Measurements from ENCODE around the gene VAPB. TPM values are rescaled to one million over a fixed set of nuclear protein-coding genes. Genes with fewer than 3 reads are reported as not detected.

VAPB gene
- total RNA-seq, 1 experiment from 2014 or later = 51.1 TPM

- TF ChIP-seq FOSL1 (IDR thresholded peaks at IDR 0.05; ENCODE audit: low read depth) (peak; percentile 14; the same call in 1 of the 2 replicates), JUND (IDR thresholded peaks at IDR 0.05) (peak; percentile 31; the same call in 1 of the 2 replicates), SRF (IDR thresholded peaks at IDR 0.05; ENCODE audit: low read depth) (no peak), ZFX (IDR thresholded peaks at IDR 0.05) (no peak), TCF7L2 (IDR thresholded peaks at IDR 0.05; ENCODE audit: borderline replicate concordance, extremely low read depth, insufficient read depth, insufficient read length) (no peak), ZNF274 (IDR thresholded peaks at IDR 0.05; ENCODE audit: low read depth, low read length) (no peak)
- Histone ChIP-seq H3K79me2 (ENCODE audit: insufficient read depth, low read length) (no peaks in the 10 kb centered on the region), H3K4me1 (ENCODE audit: control insufficient read depth in 1 of 2, insufficient read depth in 2 of 2, low read length in 2 of 2) (peaks cover 0 to 11% of the 10 kb centered on the region in 2 experiments; a peak in 2 of 4 replicates), H3K27ac (ENCODE audit: low read depth, low read length) (no peak overlapping the region), H3K9ac (ENCODE audit: low read length) (no peak overlapping the region), H2AFZ (ENCODE audit: low read depth, low read length, poor library complexity, severe bottlenecking) (no peak overlapping the region), H3K9me2 (ENCODE audit: insufficient read depth) (no peaks in the 10 kb centered on the region), H4K20me1 (ENCODE audit: insufficient read depth) (no peaks in the 10 kb centered on the region), H3K4me3 (replicated peaks in 1 of 2; ENCODE audit: low read depth in 1 of 2, low read length in 2 of 2) (no peak overlapping the region), H3K4me2 (ENCODE audit: low read length) (no peak overlapping the region), H3K9me3 (ENCODE audit: control insufficient read depth in 1 of 2, insufficient read depth in 1 of 2, low read depth in 1 of 2, low read length in 2 of 2) (no peaks in the 10 kb centered on the region), H3K27me3 (ENCODE audit: insufficient read depth, low read length) (no peaks in the 10 kb centered on the region), H3K36me3 (ENCODE audit: control insufficient read depth in 1 of 2, insufficient read depth in 2 of 2, low read length in 2 of 2) (peaks cover 0 to 19% of the 10 kb centered on the region in 2 experiments; a peak in 1 of 4 replicates)
- RAD21 ChIA-PET (ENCODE audit: low non-redundant PET in 1 of 2, low total read pairs in 2 of 2, uncharacterized antibody in 2 of 2, unreplicated experiment in 2 of 2) = no interaction called here
- DNase-seq (ENCODE audit: low read depth, low spot score) = no peak
- POLR2A ChIA-PET = no interaction called here
- BruUV-seq (replicated peaks) = no TSS peak
- peak; percentile 72 for ATAC-seq
- intact Hi-C loops (cut with micrococcal nuclease) = no loop called here
- CTCF ChIA-PET = no interaction called here
Observed at GRCh38 chr20:58349570-58349969, 39.5 kb upstream of the VAPB start.

DNA sequence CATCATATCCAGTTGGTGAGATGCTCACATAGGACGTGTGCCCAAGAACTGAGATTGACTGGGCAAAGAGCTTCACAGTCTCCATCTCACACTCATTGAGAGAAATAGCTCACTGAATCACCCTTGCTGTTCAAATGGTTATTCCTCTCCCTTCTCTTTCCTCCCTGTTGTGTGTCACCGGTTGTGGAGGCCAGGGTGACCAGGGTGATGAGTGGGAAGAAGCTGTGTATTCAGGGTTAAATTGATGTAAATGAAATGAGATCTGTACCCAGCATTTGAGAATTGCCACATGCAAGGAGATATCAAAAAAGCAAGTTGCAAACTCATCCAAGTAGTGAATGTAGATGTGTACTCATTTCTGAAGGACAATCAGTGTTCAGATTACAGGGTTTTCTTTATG is 36.6 kb upstream of the VAPB start:
- Histone ChIP-seq H3K9me2 (ENCODE audit: insufficient read depth) (no peaks in the 10 kb centered on the region), H3K9ac (ENCODE audit: low read length) (no peak overlapping the region), H4K20me1 (ENCODE audit: insufficient read depth) (no peaks in the 10 kb centered on the region), H2AFZ (ENCODE audit: low read depth, low read length, poor library complexity, severe bottlenecking) (no peak overlapping the region), H3K4me2 (ENCODE audit: low read length) (no peak overlapping the region), H3K27ac (ENCODE audit: low read depth, low read length) (no peak overlapping the region), H3K4me3 (replicated peaks in 1 of 2; ENCODE audit: low read depth in 1 of 2, low read length in 2 of 2) (no peak overlapping the region), H3K9me3 (ENCODE audit: control insufficient read depth in 1 of 2, insufficient read depth in 1 of 2, low read depth in 1 of 2, low read length in 2 of 2) (no peaks in the 10 kb centered on the region), H3K27me3 (ENCODE audit: insufficient read depth, low read length) (no peaks in the 10 kb centered on the region), H3K79me2 (ENCODE audit: insufficient read depth, low read length) (no peaks in the 10 kb centered on the region), H3K36me3 (ENCODE audit: control insufficient read depth in 1 of 2, insufficient read depth in 2 of 2, low read length in 2 of 2) (peaks cover 0 to 6% of the 10 kb centered on the region in 2 experiments; a peak in 1 of 4 replicates), H3K4me1 (ENCODE audit: control insufficient read depth in 1 of 2, insufficient read depth in 2 of 2, low read length in 2 of 2) (peaks cover 0 to 11% of the 10 kb centered on the region in 2 experiments; a peak in 2 of 4 replicates)
- DNase-seq (ENCODE audit: low read depth, low spot score) (no peak), ATAC-seq (no peak)
- BruUV-seq (replicated peaks) = no TSS peak
- CTCF ChIA-PET = no interaction called here
- TF ChIP-seq ATF3 (IDR thresholded peaks at IDR 0.05) (no peak), ELF1 (IDR thresholded peaks at IDR 0.05; ENCODE audit: borderline replicate concordance, low read depth) (no peak), REST (IDR thresholded peaks at IDR 0.05; ENCODE audit: low read depth) (no peak), EZH2phosphoT487 (IDR thresholded peaks at IDR 0.05; ENCODE audit: borderline replicate concordance) (no peak), SP1 (IDR thresholded peaks at IDR 0.05; ENCODE audit: low read depth) (no peak), CEBPB (IDR thresholded peaks at IDR 0.05; ENCODE audit: low read depth) (no peak), CTCF (IDR thresholded peaks at IDR 0.05 in 2 of 3, conservative IDR thresholded peaks at IDR 0.05 in 1 of 3; ENCODE audit: borderline replicate concordance in 1 of 3, insufficient read depth in 1 of 3, low read depth in 2 of 3, low read length in 2 of 3) (no peak), CBX3 (IDR thresholded peaks at IDR 0.05; ENCODE audit: low read depth) (no peak), EZH2 (IDR thresholded peaks at IDR 0.05) (no peak), YY1 (IDR thresholded peaks at IDR 0.05; ENCODE audit: extremely low read depth, insufficient replicate concordance, low read depth, low read length) (no peak)
- POLR2A ChIA-PET = no interaction called here
- intact Hi-C loops (cut with micrococcal nuclease) = no loop called here
- RAD21 ChIA-PET (ENCODE audit: low non-redundant PET in 1 of 2, low total read pairs in 2 of 2, uncharacterized antibody in 2 of 2, unreplicated experiment in 2 of 2) = no interaction called here
